Nephron (organoid): ENCODE data around the gene LIN7B.

Experiments
- H3K27ac Mint-ChIP-seq, 3 experiments: 2 replicates each; pipeline ENCODE4 v1.8.0; 2020; ENCODE audit warnings: mixed read lengths in 3 of 3, mild to moderate bottlenecking in 2 of 3, moderate library complexity in 1 of 3
- H3K27me3 Mint-ChIP-seq: 2 replicates; pipeline ENCODE4 v1.8.0; 2021; ENCODE audit warnings: low read depth, mild to moderate bottlenecking, moderate library complexity, mixed read lengths
- H3K36me3 Mint-ChIP-seq: 2 replicates; pipeline ENCODE4 v1.8.0; 2020; ENCODE audit warnings: low read depth, mixed read lengths
- H3K4me1 Mint-ChIP-seq: 2 replicates; pipeline ENCODE4 v1.8.0; 2020; ENCODE audit warnings: mixed read lengths
- H3K4me3 Mint-ChIP-seq, 3 experiments: 2 replicates each; pipeline ENCODE4 v1.8.0; 2020; ENCODE audit warnings: mild to moderate bottlenecking in 3 of 3, mixed read lengths in 3 of 3, moderate library complexity in 2 of 3
- H3K9me3 Mint-ChIP-seq: 2 replicates; pipeline ENCODE4 v1.8.0; 2020; ENCODE audit warnings: mixed read lengths
- CTCF ChIP-seq, 3 experiments: fragments of 200-600 bp; sonication (generic); IDR thresholded peaks; one replicate each; pipeline ENCODE4 v1.5.0; 2021; ENCODE audit warnings: antibody characterized with exemption in 3 of 3; ENCODE audit not compliant: unreplicated experiment in 3 of 3

LIN7B gene

DNA sequence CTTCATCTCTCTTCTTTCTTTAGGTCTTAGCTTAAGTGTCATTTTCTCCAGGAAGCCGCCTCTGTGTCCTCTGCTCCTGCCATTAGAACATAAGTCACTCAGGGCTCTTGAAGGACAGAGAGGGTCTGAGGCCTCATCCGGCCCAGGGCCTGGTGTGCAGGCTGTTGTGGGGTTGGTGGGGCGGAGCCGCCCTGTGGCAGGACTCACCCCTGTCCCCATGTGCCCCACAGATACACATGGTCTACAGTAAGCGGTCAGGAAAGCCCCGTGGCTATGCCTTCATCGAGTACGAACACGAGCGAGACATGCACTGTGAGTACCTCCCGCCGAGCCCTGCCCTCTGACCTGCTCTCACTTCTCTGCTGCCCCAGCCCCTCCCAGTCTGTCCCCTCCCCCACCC, 13.0 kb upstream of the LIN7B start:
- Mint-ChIP-seq H3K4me3 (no peak overlapping the region), H3K27ac (peak overlapping the region in 1 of 3 experiments; percentile 22), H3K9me3 (no peaks in the 10 kb centered on the region), H3K36me3 (peaks cover 63% of the 10 kb centered on the region), H3K4me1 (peaks cover 12% of the 10 kb centered on the region), H3K27me3 (no peaks in the 10 kb centered on the region)
- TF ChIP-seq CTCF (IDR thresholded peaks at IDR 0.05; ENCODE audit: unreplicated experiment in 3 of 3): no peak

GRCh38 chr19:49102303-49102702, 11.9 kb upstream of the LIN7B start:
- Mint-ChIP-seq H3K27me3 (no peaks in the 10 kb centered on the region), H3K4me1 (peaks cover 12% of the 10 kb centered on the region), H3K4me3 (no peak overlapping the region), H3K36me3 (peaks cover 72% of the 10 kb centered on the region), H3K9me3 (no peaks in the 10 kb centered on the region), H3K27ac (peak overlapping the region in 1 of 3 experiments; percentile 81)
- TF ChIP-seq CTCF (IDR thresholded peaks at IDR 0.05; ENCODE audit: unreplicated experiment in 3 of 3): no peak

DNA sequence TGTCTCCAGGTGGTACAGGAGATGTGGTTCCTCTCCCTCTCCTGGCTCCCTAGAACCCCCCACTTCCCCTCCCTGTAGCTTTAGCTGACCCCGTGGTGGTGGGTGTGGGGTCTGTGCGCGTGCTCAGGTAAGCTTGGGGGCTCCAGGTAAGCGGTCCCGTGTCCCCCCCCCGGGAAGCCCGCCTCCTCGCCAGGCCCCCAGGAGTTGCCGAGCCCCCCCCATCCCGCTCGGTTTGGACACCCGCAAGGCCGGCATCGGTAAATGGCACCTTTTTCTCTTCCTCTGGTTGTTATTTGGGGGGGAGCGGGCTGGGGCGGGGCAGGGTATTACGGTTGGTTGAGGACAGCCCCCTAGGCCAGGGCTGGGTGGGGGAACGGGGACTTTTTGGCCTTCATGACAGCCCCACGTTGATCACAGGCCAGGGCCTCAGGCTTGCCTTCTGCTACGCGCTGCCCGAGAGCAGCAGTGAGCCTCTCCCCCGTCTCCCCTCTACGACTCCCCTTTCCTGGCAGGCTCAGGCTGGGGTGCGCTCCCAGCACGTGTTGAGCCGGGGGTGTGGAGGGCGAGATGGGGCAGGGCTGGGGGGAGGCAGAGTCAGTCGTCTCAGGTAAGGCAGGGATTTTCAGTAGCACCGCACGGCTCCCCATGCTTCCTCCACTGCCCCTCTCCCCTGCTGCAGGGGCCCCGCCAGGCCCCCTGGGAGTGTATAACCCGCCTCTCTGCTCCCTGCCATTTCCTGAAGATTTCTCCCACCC, 10.7 kb upstream of the LIN7B start:
- no peaks in the 10 kb centered on the region for H3K27me3 Mint-ChIP-seq
- peaks cover 12% of the 10 kb centered on the region for H3K4me1 Mint-ChIP-seq
- H3K4me3 Mint-ChIP-seq: peak overlapping the region in 1 of 3 experiments; percentile 54
- no peak for TF ChIP-seq CTCF (IDR thresholded peaks at IDR 0.05; ENCODE audit: unreplicated experiment in 3 of 3)
- H3K27ac Mint-ChIP-seq: peak overlapping the region in 1 of 3 experiments; percentile 89
- H3K9me3 Mint-ChIP-seq: no peaks in the 10 kb centered on the region
- H3K36me3 Mint-ChIP-seq: peaks cover 66% of the 10 kb centered on the region

GRCh38 chr19:49104229-49104864, 9.8 kb upstream of the LIN7B start:
- no peaks in the 10 kb centered on the region for H3K9me3 Mint-ChIP-seq
- peaks cover 66% of the 10 kb centered on the region for H3K36me3 Mint-ChIP-seq
- peaks cover 12% of the 10 kb centered on the region for H3K4me1 Mint-ChIP-seq
- peak overlapping the region in 2 of 3 experiments; percentile 43 to 54 for H3K4me3 Mint-ChIP-seq
- no peak for TF ChIP-seq CTCF (IDR thresholded peaks at IDR 0.05; ENCODE audit: unreplicated experiment in 3 of 3)
- H3K27me3 Mint-ChIP-seq: no peaks in the 10 kb centered on the region
- peak overlapping the region; percentile 7 to 89 (median 67) for H3K27ac Mint-ChIP-seq

- Mint-ChIP-seq H3K9me3 (no peaks in the 10 kb centered on the region), H3K4me3 (no peak overlapping the region), H3K4me1 (peaks cover 17% of the 10 kb centered on the region), H3K27me3 (no peaks in the 10 kb centered on the region), H3K27ac (peak overlapping the region in 2 of 3 experiments; percentile 7 to 56), H3K36me3 (peaks cover 51% of the 10 kb centered on the region)
- TF ChIP-seq CTCF (IDR thresholded peaks at IDR 0.05; ENCODE audit: unreplicated experiment in 3 of 3): peak; percentile 73 to 77 (median 76)
Measured at GRCh38 chr19:49106648-49107135, 7.5 kb upstream of the LIN7B start.
